T-cell (primary cell): ENCODE measurements around the gene TMEM94. TPM values are rescaled to one million over a fixed set of nuclear protein-coding genes. Genes with fewer than 3 reads are reported as not detected.

Source experiments
- ATAC-seq, 4 experiments: fragments of 200-7000 bp in 3 of 4; fragments of 150-1000 bp in 1 of 4; cut with Tn5 transposase; replicated peaks in 1 of 4; 1 replicate in 3 of 4; 2 replicates in 1 of 4; pipeline ENCODE4 v1.10.0; 2021; ENCODE audit warnings: moderate library complexity in 3 of 4, mild to moderate bottlenecking in 2 of 4, moderate number of reproducible peaks in 1 of 4
- CTCF ChIA-PET, 2 donors: fragments of 300-600 bp; sonication (Branson Sonifier 250); formaldehyde crosslinking; loops; one replicate each; lab custom pipeline; 2022; ENCODE audit warnings: antibody characterized with exemption in 2 of 2; lab: Charles Lee
- POLR2A ChIA-PET, 2 donors: fragments of 300-600 bp; sonication (Branson Sonifier 250); formaldehyde crosslinking; loops; one replicate each; lab custom pipeline; 2022; ENCODE audit warnings: antibody characterized with exemption in 2 of 2; lab: Charles Lee
- DNase-seq, 35 experiments: peaks; one replicate each; pipeline versions ENCODE4 v3.0.0 to v3.0.0-alpha.2; 2013 to 2023
- H3K27ac ChIP-seq: one replicate; pipeline ENCODE4 v1.5.1; 2013; ENCODE audit warnings: low read length
- H3K27me3 ChIP-seq, 2 experiments: replicated peaks in 1 of 2; 1 replicate in 1 of 2; 2 replicates in 1 of 2; pipeline versions ENCODE4 v1.6.1 to v1.7.0; 2013; ENCODE audit warnings: low read length in 1 of 2, mixed read lengths in 1 of 2; ENCODE audit not compliant: control insufficient read depth in 2 of 2, insufficient read depth in 2 of 2; ENCODE audit errors: extremely low read depth in 1 of 2
- H3K36me3 ChIP-seq, 2 donors: 1 replicate in 1 of 2; 2 replicates in 1 of 2; pipeline versions ENCODE4 v1.6.1 to v1.7.0; 2013; ENCODE audit warnings: low read length in 1 of 2; ENCODE audit not compliant: control insufficient read depth in 2 of 2, insufficient read depth in 1 of 2; ENCODE audit errors: extremely low read depth in 1 of 2
- H3K4me1 ChIP-seq, 2 experiments: 1 replicate in 1 of 2; 2 replicates in 1 of 2; pipeline versions ENCODE4 v1.6.1 to v1.7.0; 2013; ENCODE audit warnings: low read length in 2 of 2, mixed read lengths in 1 of 2; ENCODE audit not compliant: insufficient read depth in 2 of 2, control insufficient read depth in 1 of 2; ENCODE audit errors: extremely low read depth in 1 of 2
- H3K4me3 ChIP-seq, 2 donors: 1 replicate in 1 of 2; 2 replicates in 1 of 2; pipeline versions ENCODE4 v1.5.1 to v1.7.0; 2013; ENCODE audit warnings: mild to moderate bottlenecking in 2 of 2, low read length in 1 of 2, moderate library complexity in 1 of 2; ENCODE audit not compliant: control insufficient read depth in 1 of 2; ENCODE audit errors: extremely low read depth in 1 of 2
- H3K9me3 ChIP-seq: 2 replicates; pipeline ENCODE4 v1.7.0; 2013
- H3K27ac Mint-ChIP-seq, 2 donors: one replicate each; pipeline ENCODE4 v1.8.0; 2020 to 2021; ENCODE audit warnings: mild to moderate bottlenecking in 2 of 2, mixed read lengths in 2 of 2
- H3K27me3 Mint-ChIP-seq, 2 donors: one replicate each; pipeline ENCODE4 v1.8.0; 2021 to 2022; ENCODE audit warnings: mixed read lengths in 2 of 2
- H3K36me3 Mint-ChIP-seq: one replicate; pipeline ENCODE4 v1.8.0; 2021; ENCODE audit warnings: mixed read lengths
- H3K4me1 Mint-ChIP-seq, 3 donors: one replicate each; pipeline ENCODE4 v1.8.0; 2020 to 2022; ENCODE audit warnings: mixed read lengths in 3 of 3, mild to moderate bottlenecking in 1 of 3
- H3K4me3 Mint-ChIP-seq, 3 donors: one replicate each; pipeline ENCODE4 v1.8.0; 2020 to 2022; ENCODE audit warnings: mild to moderate bottlenecking in 3 of 3, mixed read lengths in 3 of 3, moderate library complexity in 3 of 3
- H3K9me3 Mint-ChIP-seq, 3 donors: one replicate each; pipeline ENCODE4 v1.8.0; 2020 to 2022; ENCODE audit warnings: mixed read lengths in 3 of 3
- WGBS: methylation state at CpG from one replicate; pipeline ENCODE4 v1.1.5; 2013; ENCODE audit warnings: missing lambda C conversion rate; ENCODE audit not compliant: insufficient coverage; 5-methylcytosine and 5-hydroxymethylcytosine counted together
- total RNA-seq, 35 experiments: library from RNA in 6 of 35; stranded (reverse) in 6 of 35; fragments of 120-200 nt in 1 of 35; gene quantifications; one replicate each; pipeline versions ENCODE4 v1.2.1 to v1.2.4 and lab custom pipeline; 2013 to 2026

The TMEM94 gene
- total RNA-seq, 5 donors from 2014 or later (not counting 1 experiment from before 2014, with no cell fraction given) = 78.5 to 125 (median 105) TPM

DNA sequence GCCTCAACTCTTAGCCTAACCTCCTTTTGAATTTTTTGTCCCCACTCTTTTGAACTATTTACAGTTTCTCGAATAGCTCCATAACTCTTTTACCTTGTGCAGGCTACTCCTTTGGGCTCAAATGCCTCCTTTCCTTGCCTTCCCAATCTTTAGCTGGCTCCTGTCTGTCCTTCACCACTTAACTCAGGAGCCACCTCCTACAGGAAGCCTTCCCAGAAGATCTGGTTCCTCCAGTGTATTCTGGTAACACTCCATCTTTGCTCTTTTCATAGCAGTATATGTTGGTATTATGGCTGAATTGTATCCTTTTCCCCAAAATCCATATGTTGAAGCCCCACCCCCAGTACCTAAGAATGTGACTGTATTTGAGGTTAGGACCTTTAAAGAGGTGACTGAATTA is 41.9 kb upstream of the TMEM94 start:
- no peaks in the 10 kb centered on the region for H3K9me3 Mint-ChIP-seq
- no peak overlapping the region for H3K27ac Mint-ChIP-seq
- Histone ChIP-seq H3K4me3 (no peak overlapping the region), H3K27me3 (peaks cover 0 to 9% of the 10 kb centered on the region in 2 experiments), H3K36me3 (no peaks in the 10 kb centered on the region), H3K9me3 (no peaks in the 10 kb centered on the region), H3K4me1 (peaks cover 0 to 5% of the 10 kb centered on the region in 2 experiments), H3K27ac (no peak overlapping the region)
- no peaks in the 10 kb centered on the region for H3K36me3 Mint-ChIP-seq
- CTCF ChIA-PET = interaction anchor here in 1 of 2 donors (0.8 kb wide), 1 partner anchor 65 kb away, joined by 3 read pairs; no protein-coding TSS in a partner anchor
- H3K4me3 Mint-ChIP-seq = no peak overlapping the region
- no peak for ATAC-seq
- 78% methylated on average over 1 of the region's 1 CpG for WGBS
- POLR2A ChIA-PET = interaction anchor here in 1 of 2 donors (0.6 kb wide), 1 partner anchor 115 kb away, joined by 6 read pairs; no protein-coding TSS in a partner anchor
- peaks cover 14 to 19% (median 17%) of the 10 kb centered on the region in 3 donors for H3K4me1 Mint-ChIP-seq
- H3K27me3 Mint-ChIP-seq = peaks cover 0 to 11% of the 10 kb centered on the region in 2 donors
- no peak for DNase-seq

DNA sequence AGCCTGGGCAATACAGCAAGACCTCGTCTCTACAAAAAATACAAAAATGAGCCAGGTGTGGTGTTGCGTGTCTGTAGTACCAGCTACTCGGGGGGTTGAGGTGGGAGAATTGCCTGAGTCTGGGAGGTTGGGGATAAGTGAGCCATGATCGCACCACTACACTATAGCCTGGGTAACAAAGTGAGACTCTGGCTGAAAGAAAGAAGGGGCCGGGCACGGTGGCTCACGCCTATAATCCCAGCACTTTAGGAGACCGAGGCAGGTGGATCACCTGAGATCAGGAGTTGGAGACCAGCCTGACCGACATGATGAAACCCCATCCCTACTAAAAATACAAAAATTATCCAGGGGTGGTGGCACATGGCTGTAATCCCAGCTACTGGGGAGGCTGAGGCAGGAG is 40.4 kb upstream of the TMEM94 start:
- no peak overlapping the region for H3K4me3 ChIP-seq
- no peak overlapping the region for H3K27ac ChIP-seq
- Mint-ChIP-seq H3K9me3 (no peaks in the 10 kb centered on the region), H3K27ac (no peak overlapping the region), H3K4me3 (no peak overlapping the region), H3K36me3 (no peaks in the 10 kb centered on the region), H3K27me3 (peaks cover 0 to 9% of the 10 kb centered on the region in 2 donors), H3K4me1 (peaks cover 14 to 19% (median 14%) of the 10 kb centered on the region in 3 donors)
- H3K27me3 ChIP-seq = peaks cover 0 to 15% of the 10 kb centered on the region in 2 experiments
- ChIA-PET POLR2A (no interaction called here), CTCF (interaction anchor here (0.7 kb wide), 2 partner anchors 10 to 67 kb away, joined by 4 to 5 read pairs; no protein-coding TSS in a partner anchor)
- ATAC-seq = no peak
- no peak for DNase-seq
- no peaks in the 10 kb centered on the region for H3K9me3 ChIP-seq
- H3K4me1 ChIP-seq = peaks cover 0 to 5% of the 10 kb centered on the region in 2 experiments
- WGBS = 100% methylated on average over 3 of the region's 9 CpGs
- H3K36me3 ChIP-seq = no peaks in the 10 kb centered on the region

DNA sequence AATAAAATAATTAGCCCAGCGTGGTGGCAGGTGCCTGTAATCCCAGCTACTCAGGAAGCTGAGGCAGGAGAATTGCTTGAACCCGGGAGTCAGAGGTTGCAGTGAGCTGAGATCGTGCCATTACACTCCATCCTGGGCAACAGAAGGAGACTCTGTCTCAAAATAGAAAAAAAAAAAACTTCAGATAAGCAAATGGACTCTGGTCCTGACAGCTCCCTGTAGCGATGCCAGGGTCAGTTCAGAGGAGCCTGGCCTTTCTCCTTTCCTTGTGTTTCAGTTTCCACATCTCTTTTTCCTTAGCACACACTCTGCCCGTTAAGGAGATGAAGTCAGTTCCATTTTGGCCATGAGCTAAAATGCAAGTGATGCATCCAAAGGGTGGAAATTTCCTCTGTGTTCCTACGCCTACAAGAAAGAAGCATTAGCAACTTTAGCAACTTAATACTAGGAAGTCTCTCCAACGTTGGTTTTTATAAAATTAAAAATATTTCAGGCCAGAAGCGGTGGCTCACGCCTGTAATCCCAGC is 39.3 kb upstream of the TMEM94 start:
- ATAC-seq = no peak
- H3K36me3 Mint-ChIP-seq = no peaks in the 10 kb centered on the region
- no peak overlapping the region for H3K4me3 Mint-ChIP-seq
- no peak for DNase-seq
- WGBS = 83% methylated on average over 4 of the region's 9 CpGs
- Histone ChIP-seq H3K9me3 (no peaks in the 10 kb centered on the region), H3K36me3 (no peaks in the 10 kb centered on the region), H3K27ac (no peak overlapping the region), H3K4me1 (peaks cover 0 to 2% of the 10 kb centered on the region in 2 experiments), H3K27me3 (peaks cover 0 to 15% of the 10 kb centered on the region in 2 experiments), H3K4me3 (no peak overlapping the region)
- H3K4me1 Mint-ChIP-seq = peaks cover 6 to 9% (median 7%) of the 10 kb centered on the region in 3 donors
- ChIA-PET POLR2A (no interaction called here), CTCF (interaction anchor here in 1 of 2 donors (0.7 kb wide), 1 partner anchor 88 kb away, joined by 3 read pairs; no protein-coding TSS in a partner anchor)
- no peak overlapping the region for H3K27ac Mint-ChIP-seq
- H3K27me3 Mint-ChIP-seq = peaks cover 0 to 9% of the 10 kb centered on the region in 2 donors
- H3K9me3 Mint-ChIP-seq = no peaks in the 10 kb centered on the region

DNA sequence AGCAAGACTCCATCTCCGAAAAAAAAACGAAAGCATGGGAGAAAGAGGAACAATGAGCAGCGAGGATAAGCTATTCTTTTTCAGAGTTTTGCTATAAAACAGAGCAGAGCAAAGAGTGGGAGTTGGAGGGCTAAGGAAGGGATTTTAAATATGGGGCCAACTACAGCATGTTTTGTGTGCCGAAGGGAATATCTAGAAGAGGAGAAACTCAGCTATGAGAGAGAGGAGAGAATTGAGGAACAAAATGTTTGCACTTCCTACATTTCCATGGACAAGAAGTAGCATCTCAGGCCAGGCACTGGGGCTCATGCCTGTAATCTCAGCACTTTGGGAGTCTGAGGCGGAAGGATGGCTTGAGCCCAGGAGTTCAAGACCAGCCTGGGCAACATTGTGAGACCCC is 37.9 kb upstream of the TMEM94 start:
- Histone ChIP-seq H3K36me3 (no peaks in the 10 kb centered on the region), H3K4me1 (no peaks in the 10 kb centered on the region), H3K4me3 (no peak overlapping the region), H3K27ac (no peak overlapping the region), H3K9me3 (no peaks in the 10 kb centered on the region), H3K27me3 (peaks cover 0 to 15% of the 10 kb centered on the region in 2 experiments)
- ChIA-PET CTCF (interaction anchor here in 1 of 2 donors (0.6 kb wide), 1 partner anchor 338 kb away, joined by 3 read pairs; no protein-coding TSS in a partner anchor), POLR2A (no interaction called here)
- no peak for DNase-seq
- H3K9me3 Mint-ChIP-seq = no peaks in the 10 kb centered on the region
- 67% methylated on average over 3 of the region's 5 CpGs for WGBS
- H3K4me1 Mint-ChIP-seq = no peaks in the 10 kb centered on the region
- H3K27me3 Mint-ChIP-seq = peaks cover 0 to 9% of the 10 kb centered on the region in 2 donors
- H3K36me3 Mint-ChIP-seq = no peaks in the 10 kb centered on the region
- ATAC-seq = no peak
- H3K4me3 Mint-ChIP-seq = no peak overlapping the region
- no peak overlapping the region for H3K27ac Mint-ChIP-seq

DNA sequence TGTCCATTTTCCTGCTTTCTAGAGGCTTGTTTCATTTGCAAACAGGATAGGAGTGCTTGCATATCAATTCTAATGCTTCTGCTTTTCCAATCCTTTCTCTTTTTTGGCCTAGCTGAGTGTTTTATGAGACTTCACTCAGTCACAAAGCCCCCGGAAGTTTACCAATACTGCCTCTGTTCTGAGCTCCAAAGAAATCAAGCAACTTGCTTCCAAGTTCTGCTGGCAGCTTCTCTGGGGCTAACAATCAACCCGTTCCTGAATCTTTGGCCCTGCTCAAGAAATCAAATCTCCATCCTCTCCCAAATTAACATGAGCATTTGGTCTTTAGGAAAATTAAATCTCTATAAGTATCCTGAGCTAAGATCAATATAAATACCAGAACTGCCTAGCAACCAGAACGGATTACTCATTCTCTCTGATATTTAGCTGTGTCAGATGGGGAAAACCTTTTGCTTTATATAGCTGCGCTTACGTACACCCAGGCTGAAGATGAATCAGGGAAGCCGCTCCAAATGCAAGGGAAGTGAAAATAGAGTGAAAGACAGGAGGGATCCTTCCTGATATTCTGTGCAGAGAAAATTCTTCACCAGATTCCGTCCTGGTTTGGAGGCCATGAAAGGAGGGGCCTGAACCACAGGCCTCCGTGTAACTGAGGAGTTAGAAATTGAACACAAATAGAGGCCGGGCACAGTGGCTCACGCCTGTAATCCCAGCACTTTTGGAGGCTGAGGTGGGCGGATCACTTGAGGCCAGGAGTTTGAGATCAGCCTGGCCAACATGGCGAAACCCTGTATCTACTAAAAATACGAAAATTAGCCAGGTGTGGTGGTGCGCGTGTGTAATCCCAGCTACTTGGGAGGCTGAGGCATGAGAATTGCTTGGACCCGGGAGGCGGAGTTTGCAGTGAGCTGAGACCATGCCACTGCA is 27.6 kb upstream of the TMEM94 start:
- H3K36me3 ChIP-seq = no peaks in the 10 kb centered on the region
- H3K27me3 ChIP-seq = peaks cover 0 to 5% of the 10 kb centered on the region in 2 experiments
- no peaks in the 10 kb centered on the region for H3K9me3 ChIP-seq
- peaks cover 7 to 14% (median 11%) of the 10 kb centered on the region in 3 donors for H3K4me1 Mint-ChIP-seq
- no peak overlapping the region for H3K27ac Mint-ChIP-seq
- no peaks in the 10 kb centered on the region for H3K9me3 Mint-ChIP-seq
- H3K4me3 Mint-ChIP-seq = no peak overlapping the region
- H3K4me1 ChIP-seq = peaks cover 4 to 8% of the 10 kb centered on the region in 2 experiments
- no peak for DNase-seq
- POLR2A ChIA-PET = no interaction called here
- peaks cover 3 to 4% of the 10 kb centered on the region in 2 donors for H3K27me3 Mint-ChIP-seq
- no peak overlapping the region for H3K27ac ChIP-seq
- WGBS = 82% methylated on average over 10 of the region's 17 CpGs
- CTCF ChIA-PET = interaction anchor here (0.5 to 1.1 kb wide), 3 partner anchors 171 to 1964 kb away, joined by 3 to 10 read pairs (median 3); no protein-coding TSS in a partner anchor
- no peaks in the 10 kb centered on the region for H3K36me3 Mint-ChIP-seq
- no peak overlapping the region for H3K4me3 ChIP-seq
- ATAC-seq = no peak
